Activated T-cell treated with anti-CD3 and anti-CD28 coated beads for 1 hour (primary cell): ENCODE results near the gene CDH4.

Experiments used
- DNase-seq: peaks from one replicate; pipeline ENCODE4 v3.0.0-alpha.2; 2020; ENCODE audit warnings: low read depth

CDH4 gene

DNA sequence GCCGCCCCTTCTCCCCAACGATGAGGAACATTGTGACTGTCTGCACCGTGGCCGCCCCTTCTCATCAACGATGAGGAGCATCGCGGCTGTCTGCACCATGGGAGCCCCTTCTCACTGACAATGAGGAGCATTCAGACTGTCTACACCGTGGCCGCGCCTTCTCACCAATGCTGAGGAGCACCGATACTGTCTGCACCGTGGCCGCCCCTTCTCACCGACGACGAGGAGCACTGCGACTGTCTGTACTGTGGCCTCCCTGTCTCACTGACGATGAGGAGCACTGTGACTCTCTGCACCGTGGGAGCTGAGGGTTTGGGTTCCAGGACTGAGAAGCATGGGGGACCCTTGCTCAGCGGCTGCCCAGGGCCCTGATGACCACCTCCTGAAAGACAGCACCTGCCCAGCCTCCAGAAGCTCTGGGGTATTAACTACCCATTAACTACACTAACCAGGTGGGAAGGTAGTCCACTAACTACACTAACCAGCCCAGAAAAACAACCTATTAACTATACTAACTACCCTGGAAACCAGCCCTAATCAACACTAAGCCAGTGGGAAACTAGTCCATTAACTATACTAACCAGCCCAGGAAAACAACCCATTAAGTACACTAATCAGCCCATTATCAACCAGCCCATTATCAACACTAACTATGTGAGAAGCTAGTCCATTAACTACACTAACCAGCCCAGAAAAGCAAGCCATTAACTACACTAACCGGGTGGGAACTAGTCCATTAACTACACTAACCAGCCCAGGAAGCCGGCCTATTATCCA is 696.7 kb downstream of the CDH4 start:
- DNase-seq, result no peak

DNA sequence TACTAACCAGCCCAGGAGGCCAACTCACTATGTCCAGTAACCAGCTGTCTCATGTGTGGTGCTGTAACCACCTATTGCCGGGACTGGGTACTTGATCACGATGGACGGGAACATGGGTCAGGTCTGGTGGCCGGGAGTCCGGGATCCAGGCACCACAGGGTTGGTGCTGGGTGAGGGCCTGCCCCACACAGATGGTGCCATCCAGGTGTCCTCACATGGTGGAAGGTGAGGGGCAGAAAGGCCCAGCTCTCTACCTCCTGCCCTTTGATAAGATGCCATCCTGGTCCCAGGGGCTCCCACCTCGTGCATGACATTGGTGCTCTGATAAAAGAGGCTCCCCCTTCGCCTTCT is 697.3 kb downstream of the CDH4 start:
- DNase-seq, result no peak

DNA sequence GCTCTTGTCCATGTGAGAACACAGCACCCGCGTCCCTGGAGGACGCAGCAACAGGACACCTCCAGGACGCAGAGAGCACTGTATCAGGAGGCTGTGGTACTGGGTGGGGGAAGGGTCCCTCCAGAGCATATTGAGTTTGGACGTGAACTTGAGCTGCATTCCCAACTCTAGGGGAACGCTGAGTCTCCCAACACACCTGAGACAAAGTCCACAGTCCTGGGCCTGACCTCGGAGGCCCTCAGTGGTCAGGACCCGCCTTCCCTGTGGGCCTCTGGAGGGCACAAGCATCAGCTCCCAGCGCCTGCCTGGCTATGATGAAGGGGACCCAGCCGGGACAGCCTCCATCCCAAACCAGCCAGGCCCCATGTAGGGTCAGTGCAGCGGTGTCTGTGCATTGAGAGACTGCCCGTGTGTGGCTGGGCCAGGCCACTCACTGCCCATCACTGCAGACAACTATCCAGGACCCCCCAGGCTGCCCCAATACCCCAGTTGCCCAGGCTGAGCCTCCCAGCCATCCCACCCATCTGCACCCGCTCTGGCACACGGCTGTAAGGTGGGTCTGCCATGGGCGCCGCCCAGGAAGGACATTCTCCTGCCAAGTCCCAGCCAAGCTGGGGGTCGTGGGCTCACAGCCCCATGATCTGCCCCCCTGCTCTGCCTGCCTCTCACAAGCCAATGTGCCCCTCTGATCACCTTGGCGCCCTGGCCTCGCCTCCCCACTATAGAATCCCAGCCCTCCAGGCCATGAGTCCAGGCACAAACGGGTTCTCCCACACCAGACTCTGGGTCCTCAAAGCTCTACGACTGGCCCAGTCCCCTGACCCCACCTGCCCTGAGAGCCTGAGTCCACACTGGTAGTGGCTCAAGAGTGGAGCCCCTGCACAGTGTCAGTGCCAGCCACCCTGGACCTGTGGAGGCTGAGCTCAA is 697.9 kb downstream of the CDH4 start:
- no peak for DNase-seq

DNA sequence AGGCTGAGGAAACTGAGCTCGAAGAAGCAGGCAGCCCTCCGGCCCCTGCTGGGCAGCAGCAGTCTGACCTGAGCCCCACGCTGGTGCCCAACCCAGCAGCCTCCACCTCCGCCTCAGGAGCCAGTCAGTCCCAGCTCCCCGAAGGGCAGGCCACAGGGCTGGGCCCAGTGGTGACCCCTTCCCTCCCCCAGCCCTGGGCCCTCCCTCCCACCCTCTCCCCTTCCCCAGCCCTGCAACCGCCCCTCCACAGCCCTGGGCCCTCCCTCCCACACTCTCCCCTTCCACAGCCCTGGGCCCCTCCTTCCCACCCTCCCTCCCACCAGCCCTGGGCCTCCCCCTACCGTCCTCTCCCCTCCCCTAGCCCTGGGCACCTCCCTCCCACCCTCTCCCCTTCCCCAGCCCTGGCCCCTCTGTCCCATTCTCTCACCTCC is 698.6 kb downstream of the CDH4 start:
- DNase-seq, result no peak

DNA sequence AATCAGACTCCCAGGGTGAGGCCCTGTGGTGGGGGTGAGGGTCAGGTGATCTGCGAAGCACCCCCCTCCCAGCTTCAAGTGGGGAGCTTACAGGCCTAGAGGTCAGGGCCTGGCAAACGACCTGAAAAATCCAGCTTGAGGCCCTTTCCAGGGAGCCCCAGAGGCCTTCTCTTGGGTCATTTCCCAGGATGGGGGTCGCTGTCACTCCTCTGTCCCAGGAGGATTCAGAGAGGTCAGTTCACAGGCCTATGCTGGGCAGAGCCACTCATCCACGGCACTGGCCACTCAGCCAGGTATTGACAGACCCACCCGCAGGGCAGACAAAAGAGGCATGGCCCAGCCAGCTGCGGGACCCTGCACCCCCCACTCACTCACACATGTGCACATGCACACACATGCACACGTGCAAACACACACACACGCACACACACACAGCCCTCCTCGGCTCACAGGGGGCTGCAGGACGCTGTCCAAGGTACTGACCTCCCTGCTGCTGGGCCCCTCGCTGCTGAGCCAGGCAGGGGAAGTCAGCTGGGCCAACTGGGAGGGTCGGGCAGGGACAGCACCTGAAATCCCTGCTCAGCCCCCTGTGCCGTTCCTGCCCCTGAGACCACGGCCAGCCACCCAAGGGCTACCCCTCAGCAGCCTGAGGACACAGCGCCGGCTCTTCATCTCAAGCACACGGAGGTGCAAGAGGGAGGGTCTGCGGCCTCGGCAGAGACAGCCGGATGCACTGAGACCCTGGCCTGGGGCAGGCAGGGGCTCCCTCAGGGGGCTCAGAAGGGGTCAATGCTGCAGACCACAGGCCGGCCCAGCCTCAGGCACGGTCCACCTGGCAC is 699.9 kb downstream of the CDH4 start:
- no peak for DNase-seq

DNA sequence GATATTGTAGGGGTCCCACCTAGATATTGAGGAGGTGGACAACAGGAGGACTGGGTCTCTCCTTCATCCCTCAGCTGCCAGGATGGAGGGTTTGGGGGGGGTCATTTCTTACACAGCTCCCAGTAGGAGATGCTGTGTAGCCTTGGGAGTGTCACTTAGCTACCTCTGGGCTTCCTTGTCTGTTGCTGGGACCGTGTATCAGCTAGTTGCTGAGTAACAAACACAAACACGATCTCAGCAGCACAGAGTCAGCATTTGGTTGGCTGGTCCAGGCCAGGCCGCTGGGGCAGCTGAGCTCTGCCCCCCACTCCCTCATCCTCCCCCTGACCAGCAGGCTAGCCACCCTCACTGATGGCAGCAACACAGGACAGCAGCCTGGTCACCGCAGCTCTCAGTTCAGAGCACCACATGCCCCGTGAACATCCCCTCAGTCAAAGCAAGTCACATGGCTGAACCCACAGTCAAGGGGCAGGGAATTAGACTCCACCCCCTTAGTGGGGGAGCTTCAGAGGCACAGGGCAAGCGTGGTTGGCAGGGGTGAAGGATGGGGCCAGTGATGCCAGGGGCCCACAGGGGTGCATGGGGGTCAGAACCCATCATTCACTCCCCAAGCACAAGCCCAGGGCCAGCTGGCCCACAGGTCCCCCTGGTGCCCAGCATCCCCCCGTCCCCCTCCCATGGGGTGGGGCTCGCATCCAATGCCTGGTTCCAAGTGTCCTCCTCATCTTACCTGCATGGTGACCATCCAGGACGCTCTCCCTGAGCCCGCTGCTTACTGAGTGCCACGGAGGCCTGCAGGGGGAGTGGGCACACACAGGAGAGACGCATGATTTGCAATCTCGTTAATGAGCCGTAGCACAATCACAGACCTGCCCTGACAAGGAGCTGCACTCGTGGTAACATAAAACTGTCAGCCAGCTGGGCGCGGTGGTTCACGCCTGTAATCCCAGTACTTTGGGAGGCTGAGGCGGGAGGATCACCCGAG is 701.3 kb downstream of the CDH4 start:
- DNase-seq, result no peak

DNA sequence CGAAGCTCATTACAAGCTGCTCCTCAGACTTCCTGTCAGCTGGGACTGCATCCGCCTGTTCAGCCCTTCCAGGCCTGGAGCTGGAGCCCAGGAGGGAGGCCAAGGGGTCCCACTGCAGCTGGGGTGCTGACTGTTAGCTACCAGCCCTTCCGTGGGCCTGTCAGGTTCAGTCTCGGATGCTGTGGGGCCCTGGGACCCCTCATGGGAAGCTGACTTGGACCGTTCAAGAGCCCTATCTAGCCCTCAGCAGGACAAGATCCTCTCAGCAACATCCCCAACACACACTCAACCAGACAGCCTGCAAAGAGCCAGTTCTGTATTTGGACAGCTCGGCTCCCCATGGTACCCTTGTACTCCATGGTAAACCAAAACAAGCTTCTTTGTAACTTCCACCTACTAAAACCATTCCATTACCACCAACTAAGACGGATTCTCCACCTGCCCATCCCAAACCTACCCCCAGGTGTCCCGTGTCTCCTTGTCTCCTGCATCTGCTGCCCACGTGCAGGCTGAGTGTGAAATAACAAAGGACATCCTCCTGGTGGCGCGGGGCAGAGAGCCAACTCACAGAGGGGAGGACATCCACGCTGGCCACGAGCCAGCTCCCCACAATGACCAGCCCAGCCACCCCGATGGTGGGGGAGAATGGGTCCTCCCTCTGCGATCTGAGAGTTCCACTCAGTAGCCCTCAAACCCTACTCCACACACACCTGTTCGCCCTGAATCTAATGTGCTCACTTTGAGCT is 702.4 kb downstream of the CDH4 start:
- no peak for DNase-seq

DNA sequence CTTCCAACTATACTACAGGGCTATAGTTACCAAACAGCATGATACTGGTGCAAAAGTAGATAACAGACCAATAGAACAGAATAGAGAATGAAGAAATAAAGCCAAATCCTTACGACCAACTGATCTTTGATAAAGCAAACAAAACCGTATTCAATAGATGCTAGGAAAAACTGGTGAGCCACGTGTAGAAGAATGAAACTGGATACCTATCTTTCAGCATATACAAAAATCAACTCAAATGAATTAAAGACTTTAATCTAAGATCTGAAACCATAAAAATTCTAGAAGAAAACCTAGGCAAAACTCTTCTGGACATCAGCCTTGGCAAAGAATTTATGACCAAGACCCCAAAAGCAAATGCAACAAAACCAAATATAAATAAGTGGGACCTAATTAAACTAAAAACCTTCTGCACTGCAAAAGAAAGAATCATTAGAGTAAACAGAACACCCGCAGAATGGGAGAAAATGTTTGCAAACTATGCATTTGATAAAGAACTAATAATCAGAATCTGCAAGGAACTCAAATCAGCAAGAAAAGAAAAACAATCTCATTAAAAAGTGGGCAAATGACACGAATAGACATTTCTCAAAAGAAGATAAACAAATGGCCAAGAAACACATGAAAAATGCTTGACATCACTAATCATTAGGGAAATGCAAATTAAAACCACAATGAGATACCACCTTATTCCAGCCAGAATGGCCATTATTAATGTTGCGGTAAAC is 703.8 kb downstream of the CDH4 start:
- DNase-seq, result no peak

DNA sequence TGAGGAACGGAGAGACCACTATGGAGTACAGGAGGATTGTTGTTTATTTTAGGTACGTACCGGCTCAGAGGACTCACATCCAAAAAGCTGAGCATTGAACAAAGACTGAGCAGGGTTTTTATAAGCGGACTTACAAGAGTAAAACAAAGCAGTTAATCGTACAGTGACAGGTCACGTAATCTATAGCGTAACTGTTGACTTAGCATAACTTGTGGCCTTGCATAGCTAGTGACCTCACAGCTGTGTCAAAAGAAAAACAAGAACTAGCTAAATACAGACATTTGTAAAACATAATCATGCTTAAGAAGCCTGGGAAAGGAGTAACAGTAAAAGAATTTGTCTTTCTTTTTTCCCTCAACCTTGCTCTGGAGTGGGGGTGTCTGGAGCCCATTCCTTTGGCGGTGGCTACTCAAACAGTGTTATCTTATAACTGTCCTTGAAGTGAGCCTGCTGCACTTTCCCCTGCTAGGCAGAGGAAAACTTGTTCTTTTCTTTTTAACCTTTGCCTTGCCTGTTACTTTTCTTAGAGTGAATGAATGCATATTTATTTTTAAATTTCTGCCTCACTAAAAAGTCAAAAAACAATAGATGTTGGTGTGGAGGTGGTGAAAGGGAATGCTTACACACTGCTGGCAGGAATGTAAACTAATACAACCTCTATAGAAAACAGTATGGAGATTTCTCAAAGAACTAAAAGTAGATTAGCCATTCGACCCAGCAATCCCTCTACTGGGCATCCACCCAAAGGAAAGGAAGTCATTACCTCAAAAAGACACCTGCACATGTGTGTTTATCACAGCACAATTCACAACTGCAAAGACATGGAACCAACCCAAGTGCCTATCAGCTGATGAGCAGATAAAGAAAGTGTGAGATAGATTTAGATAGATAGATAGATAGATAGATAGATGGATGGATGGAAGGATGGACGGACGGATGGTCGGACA is 704.6 kb downstream of the CDH4 start:
- no peak for DNase-seq

DNA sequence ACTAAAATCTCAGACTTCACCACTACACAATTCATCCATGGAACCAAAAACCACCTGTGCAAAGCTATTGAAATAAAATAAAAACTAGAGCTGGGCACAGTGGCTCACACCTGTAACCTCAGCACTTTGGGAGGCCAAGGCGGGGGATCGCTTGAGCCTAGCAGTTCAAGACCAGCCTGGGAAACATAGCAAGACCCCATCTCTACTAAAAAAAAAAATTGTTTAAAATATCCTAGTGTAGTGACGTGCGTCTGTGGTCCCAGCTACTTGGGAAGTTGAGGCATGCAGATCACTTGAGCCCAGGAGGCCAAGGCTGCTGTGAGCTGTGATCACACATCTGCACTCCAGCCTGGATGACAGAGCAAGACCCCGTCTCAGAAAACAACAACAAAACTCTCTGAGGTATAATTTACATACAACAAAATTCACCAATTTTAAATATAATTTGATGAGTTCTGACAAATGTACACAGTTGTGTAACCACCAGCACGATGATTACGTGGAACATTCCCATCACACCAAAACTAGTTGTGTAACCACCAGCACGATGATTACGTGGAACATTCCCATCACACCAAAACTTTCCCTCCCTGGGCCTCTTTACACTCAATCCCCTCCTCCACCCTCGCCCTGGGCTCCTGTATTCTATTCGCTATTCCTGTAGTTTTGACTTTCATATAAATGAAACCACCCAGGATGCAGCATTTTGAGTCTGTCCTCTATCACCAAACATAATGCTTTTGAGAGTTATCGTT is 706.1 kb downstream of the CDH4 start:
- no peak for DNase-seq

DNA sequence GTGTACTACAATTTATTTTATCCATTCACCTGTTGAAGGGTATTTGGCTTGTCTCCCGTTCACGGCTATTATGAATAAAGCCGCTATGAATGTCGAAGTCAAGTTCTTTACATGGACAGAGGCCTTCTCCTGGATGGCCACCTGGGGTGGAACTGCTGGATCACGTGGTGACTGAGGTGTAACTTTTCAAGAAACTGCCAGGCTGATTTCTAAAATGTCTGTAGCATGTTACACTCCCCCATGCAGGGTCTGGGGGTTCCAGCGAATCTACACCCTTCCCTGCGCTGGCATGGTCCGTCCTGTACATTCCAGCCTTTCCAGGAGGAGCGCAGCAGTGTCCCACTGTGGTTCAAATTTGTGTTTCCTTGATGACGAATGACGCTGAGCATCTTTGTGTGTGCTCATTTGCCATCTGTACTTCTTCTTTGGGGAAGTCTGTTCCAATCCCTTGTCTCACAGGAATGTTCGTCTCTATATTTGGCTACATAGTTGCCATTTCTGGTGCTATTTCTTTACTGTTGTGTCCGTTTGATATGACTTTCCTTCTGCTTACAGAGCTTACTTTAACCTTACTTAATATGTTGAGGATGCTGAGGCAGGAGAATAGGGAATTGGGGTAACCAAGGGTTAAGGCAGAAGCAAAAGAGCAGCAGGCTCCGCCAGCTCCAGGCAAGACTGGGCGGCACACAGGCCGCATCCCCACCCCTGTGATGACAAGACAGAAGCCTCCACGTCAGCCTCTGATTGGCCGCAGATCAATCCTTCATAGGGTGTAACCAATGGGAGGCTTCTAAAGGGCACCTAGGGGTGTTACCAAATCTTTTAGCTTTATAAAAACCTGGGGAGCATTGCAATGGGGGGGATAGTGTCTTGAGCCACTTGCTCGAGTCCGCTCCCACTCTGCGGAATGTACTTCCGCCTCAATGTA is 707.0 kb downstream of the CDH4 start:
- no peak for DNase-seq

DNA sequence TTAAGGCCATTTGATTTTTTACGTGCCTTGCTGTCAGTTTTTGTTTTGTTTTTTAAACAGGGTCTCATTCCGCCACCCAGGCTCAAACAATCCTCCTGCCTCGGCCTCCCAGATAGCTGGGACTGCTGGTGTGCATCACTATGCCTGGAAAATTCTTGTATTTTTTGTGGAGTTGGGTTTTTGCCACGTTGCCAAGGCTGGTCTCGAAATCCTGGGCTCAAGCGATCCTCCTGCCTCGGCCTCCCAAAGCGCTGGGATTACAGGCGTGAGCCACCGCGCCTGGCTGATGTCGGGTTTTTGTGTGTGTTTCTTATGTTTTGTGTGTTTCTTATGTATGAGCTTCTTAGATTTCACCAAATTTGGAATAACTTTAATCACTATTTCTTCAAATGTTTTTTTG is 708.8 kb downstream of the CDH4 start:
- no peak for DNase-seq

DNA sequence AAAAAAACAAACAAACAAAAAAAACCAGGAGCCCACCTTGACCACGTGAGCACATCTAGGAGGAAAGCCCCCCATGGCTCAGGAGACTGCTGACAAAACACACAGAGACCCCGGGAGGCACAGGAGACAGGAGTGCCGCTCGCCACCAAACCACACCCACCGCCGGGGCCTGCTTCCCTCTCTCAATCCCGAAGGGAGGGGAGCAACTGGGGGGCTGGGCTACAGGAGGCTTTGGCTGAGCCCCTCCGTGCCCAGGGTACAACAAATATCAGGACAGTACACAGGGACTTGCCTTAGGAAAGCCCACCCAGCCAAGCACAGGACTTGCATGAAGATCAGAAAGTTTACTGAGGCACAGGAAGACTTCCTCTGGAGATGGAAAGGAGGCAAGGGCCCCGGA is 711.1 kb downstream of the CDH4 start:
- DNase-seq, result no peak

DNA sequence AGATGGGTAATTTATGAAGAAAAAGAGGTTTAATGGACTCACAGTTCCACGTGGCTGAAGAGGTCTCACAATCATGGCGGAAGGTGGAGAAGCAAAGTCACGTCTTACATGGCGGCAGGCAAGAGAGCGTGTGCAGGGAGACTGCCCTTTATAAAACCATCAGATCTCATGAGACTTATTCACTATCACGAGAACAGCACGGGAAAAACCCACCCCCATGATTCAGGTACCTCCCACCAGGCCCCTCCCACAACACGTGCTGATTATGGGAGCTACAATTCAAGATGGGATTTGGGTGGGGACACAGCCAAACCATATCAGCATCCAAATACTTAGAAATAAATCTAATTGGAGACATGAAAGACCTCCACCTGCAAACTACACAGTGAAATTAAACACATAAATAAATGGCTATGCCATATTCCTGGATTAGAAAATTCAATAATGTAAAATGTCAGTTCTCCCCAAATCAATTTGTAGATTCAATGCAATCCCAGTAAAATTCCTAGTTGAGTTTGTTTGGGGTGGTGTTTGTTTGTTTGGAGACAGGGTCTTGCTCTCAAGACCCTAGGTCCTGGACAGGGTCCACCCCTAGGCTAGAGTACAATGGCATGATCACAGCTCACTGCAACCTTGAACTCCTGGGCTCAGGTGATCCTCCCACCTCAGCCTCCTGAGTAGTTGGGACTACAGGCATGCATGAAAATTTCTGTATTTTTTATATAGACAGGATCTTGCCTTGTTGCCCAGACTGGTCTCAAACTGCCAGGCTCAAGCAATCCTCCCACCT is 712.0 kb downstream of the CDH4 start:
- DNase-seq, result no peak

DNA sequence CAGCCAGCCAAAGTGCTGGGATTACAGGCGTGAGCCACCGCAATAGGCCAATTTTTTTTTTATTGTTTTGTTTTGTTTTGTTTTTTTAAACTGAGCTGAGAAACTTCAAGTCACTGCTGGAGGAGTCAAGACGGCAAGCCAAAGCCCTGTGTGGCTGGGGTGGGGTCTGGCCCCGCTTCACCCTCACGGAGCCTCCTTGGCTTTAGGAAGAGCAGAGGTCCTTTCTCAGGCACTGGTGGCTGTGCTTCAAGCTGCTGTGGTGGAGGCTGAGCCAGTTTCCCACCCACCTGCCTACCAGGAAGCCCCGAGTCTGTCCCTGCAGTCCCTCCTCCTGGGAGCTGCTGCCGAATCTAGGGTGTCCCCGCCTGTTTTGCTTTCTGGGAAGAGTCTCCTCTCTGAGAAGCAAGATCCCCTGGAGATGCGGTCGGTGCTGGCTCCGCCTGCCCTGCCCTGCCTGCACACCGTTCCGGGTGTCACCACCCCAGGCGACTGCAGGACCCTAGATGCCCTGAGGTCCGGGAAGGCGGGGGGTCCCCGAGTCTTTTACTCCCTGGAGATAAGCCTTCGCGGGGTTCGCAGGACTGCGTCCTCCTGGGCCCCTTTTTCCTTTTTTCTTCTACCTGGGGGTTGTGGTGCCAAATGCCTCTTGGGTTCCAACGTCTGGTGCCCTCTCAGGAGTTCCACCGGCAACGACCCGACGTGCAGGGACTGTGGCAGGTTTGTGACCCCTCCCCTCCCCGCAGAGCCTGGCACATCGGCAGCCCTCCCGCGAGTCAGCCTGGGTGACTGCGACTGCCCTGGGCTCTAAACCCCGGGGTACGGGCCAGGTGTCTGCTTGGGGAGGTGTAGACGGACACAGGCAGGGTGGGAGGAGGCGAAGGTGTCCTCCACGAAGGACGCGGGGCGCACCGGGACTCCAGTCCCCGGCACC is 712.9 kb downstream of the CDH4 start:
- DNase-seq, result no peak
